Naive thymus-derived CD4-positive, alpha-beta T cell (primary cell): ENCODE results near the gene CCDC83. TPM values are rescaled to one million over a fixed set of nuclear protein-coding genes. Genes with fewer than 3 reads are reported as not detected.

Experiments used
- ATAC-seq: fragments of 150-1000 bp; cut with Tn5 transposase; 2 replicates; pipeline ENCODE4 v1.10.0; 2021; ENCODE audit warnings: mild to moderate bottlenecking, moderate library complexity
- CTCF ChIA-PET: fragments of 350-600 bp; sonication (Branson Sonifier 250); formaldehyde crosslinking; loops from one replicate; lab custom pipeline; 2021; ENCODE audit warnings: antibody characterized with exemption; lab: Charles Lee
- POLR2A ChIA-PET: fragments of 350-600 bp; sonication (Branson Sonifier 250); formaldehyde crosslinking; loops from one replicate; lab custom pipeline; 2021; ENCODE audit warnings: antibody characterized with exemption, inconsistent platforms; lab: Charles Lee
- DNase-seq, 9 donors: peaks; one replicate each; pipeline versions ENCODE4 v3.0.0 to v3.0.0-alpha.2; 2020 to 2022; ENCODE audit warnings: mixed read lengths in 1 of 9
- H3K27ac ChIP-seq: one replicate; pipeline ENCODE4 v1.7.0; 2013; ENCODE audit warnings: mild to moderate bottlenecking, low read depth, low read length, moderate library complexity
- H3K27me3 ChIP-seq, 2 donors: one replicate each; pipeline ENCODE4 v1.7.0; 2013; ENCODE audit warnings: low read length in 2 of 2, mild to moderate bottlenecking in 2 of 2, moderate library complexity in 2 of 2; ENCODE audit not compliant: control insufficient read depth in 2 of 2, insufficient read depth in 2 of 2
- H3K36me3 ChIP-seq, 3 experiments: 1 replicate in 2 of 3; 2 replicates in 1 of 3; pipeline ENCODE4 v1.7.0; 2013; ENCODE audit warnings: low read length in 3 of 3, mild to moderate bottlenecking in 3 of 3, moderate library complexity in 1 of 3; ENCODE audit not compliant: insufficient read depth in 3 of 3, control insufficient read depth in 2 of 3
- H3K4me1 ChIP-seq, 2 donors: one replicate each; pipeline ENCODE4 v1.7.0; 2013; ENCODE audit warnings: low read length in 2 of 2, mild to moderate bottlenecking in 2 of 2, moderate library complexity in 1 of 2; ENCODE audit not compliant: control insufficient read depth in 2 of 2, insufficient read depth in 2 of 2
- H3K4me3 ChIP-seq: 2 replicates; pipeline ENCODE4 v1.7.0; 2013; ENCODE audit warnings: mild to moderate bottlenecking, low read length
- H3K9me3 ChIP-seq, 3 experiments: 1 replicate in 2 of 3; 2 replicates in 1 of 3; pipeline ENCODE4 v1.7.0; 2013; ENCODE audit warnings: low read length in 3 of 3; ENCODE audit not compliant: control insufficient read depth in 2 of 3
- H3K27ac Mint-ChIP-seq, 9 donors: one replicate each; pipeline ENCODE4 v1.8.0; 2020 to 2022; ENCODE audit warnings: mixed read lengths in 9 of 9, mild to moderate bottlenecking in 8 of 9, moderate library complexity in 5 of 9, inconsistent platforms in 2 of 9
- H3K27me3 Mint-ChIP-seq, 5 donors: one replicate each; pipeline ENCODE4 v1.8.0; 2021 to 2022; ENCODE audit warnings: mixed read lengths in 5 of 5, mild to moderate bottlenecking in 1 of 5
- H3K36me3 Mint-ChIP-seq, 5 donors: one replicate each; pipeline ENCODE4 v1.8.0; 2020 to 2022; ENCODE audit warnings: mixed read lengths in 5 of 5, mild to moderate bottlenecking in 3 of 5, inconsistent platforms in 1 of 5
- H3K4me1 Mint-ChIP-seq, 7 donors: one replicate each; pipeline ENCODE4 v1.8.0; 2020 to 2022; ENCODE audit warnings: mixed read lengths in 7 of 7, mild to moderate bottlenecking in 3 of 7, inconsistent platforms in 1 of 7
- H3K4me3 Mint-ChIP-seq, 10 donors: one replicate each; pipeline ENCODE4 v1.8.0; 2020 to 2022; ENCODE audit warnings: mild to moderate bottlenecking in 10 of 10, mixed read lengths in 10 of 10, moderate library complexity in 6 of 10, inconsistent platforms in 2 of 10
- H3K9me3 Mint-ChIP-seq, 11 donors: one replicate each; pipeline ENCODE4 v1.8.0; 2020 to 2022; ENCODE audit warnings: mixed read lengths in 11 of 11, mild to moderate bottlenecking in 4 of 11, inconsistent platforms in 1 of 11, moderate library complexity in 1 of 11
- intact Hi-C, 2 donors: fragments of 100-400 bp; cut with micrococcal nuclease; formaldehyde crosslinking; loops; one replicate each; pipeline ENCODE4 v1.15.1; 2023
- polyA plus RNA-seq, 2 donors: library from polyadenylated mRNA; unstranded; fragments of 300-500 nt; fragmentation: Illumina TruSeq; gene quantifications; one replicate each; pipeline ENCODE4 v1.2.3, GENCODE V29; 2021
- total RNA-seq, 6 experiments: library from RNA in 5 of 6; stranded (reverse) in 5 of 6; gene quantifications; 1 replicate in 5 of 6; 2 replicates in 1 of 6; pipeline ENCODE4 v1.2.3 and lab custom pipeline; 2021 to 2026

The CCDC83 gene
- total and polyA plus RNA-seq, 7 experiments from 2014 or later: not detected

DNA sequence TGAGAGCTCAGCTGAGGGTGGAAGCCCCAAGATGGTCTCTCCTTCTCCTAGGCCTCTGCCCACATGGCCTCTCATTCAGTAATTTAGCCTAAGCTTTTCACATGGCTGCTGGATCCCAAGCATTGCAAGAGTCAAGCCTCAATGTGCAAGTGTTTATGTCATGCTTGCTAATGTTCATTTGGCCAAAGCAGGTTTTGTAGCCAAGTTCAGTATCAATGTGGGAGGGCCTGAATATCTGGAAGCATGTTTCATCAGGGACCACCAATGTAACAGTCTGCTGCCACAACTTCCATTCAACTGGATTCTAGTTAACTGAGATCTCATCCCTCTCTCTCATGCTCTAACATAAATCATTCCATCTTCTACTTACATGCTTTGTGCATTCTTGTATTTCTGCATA, 35.7 kb upstream of the CCDC83 start:
- Mint-ChIP-seq H3K4me1 (peaks cover 16 to 46% (median 38%) of the 10 kb centered on the region in 7 donors), H3K36me3 (peaks cover 0 to 11% (median 0%) of the 10 kb centered on the region in 5 donors), H3K27me3 (no peaks in the 10 kb centered on the region), H3K27ac (peak overlapping the region in 1 of 9 donors; percentile 16), H3K9me3 (no peaks in the 10 kb centered on the region), H3K4me3 (no peak overlapping the region)
- H3K9me3 ChIP-seq: no peaks in the 10 kb centered on the region
- no peaks in the 10 kb centered on the region for H3K36me3 ChIP-seq
- CTCF ChIA-PET: no interaction called here
- H3K27ac ChIP-seq: no peak overlapping the region
- H3K4me3 ChIP-seq: no peak overlapping the region
- POLR2A ChIA-PET: no interaction called here
- H3K4me1 ChIP-seq: peaks cover 25 to 27% of the 10 kb centered on the region in 2 donors
- no peak for ATAC-seq
- no peak for DNase-seq
- intact Hi-C loops: no loop called here
- no peaks in the 10 kb centered on the region for H3K27me3 ChIP-seq

DNA sequence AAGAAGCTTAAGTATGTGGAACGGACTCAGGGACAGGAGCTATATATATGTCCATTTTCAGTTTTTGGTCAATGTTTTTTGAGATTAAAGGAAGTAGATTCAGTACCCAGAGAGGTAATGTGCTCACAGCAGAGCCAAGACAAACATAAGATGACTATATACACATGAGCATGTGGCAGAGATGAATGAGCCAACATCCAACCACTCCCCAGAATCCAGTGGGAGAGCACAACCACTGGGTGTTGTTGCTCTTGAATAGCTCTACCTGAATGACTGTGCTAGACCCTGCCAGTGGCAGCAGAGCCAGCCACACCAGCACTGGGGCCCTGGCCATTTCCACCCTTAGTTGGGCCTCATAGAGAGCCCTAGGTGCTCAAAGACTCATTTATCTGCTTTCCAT, 33.5 kb upstream of the CCDC83 start:
- Histone ChIP-seq H3K9me3 (no peaks in the 10 kb centered on the region), H3K36me3 (no peaks in the 10 kb centered on the region), H3K27ac (no peak overlapping the region), H3K4me3 (no peak overlapping the region), H3K27me3 (no peaks in the 10 kb centered on the region), H3K4me1 (peaks cover 39 to 44% of the 10 kb centered on the region in 2 donors)
- ChIA-PET CTCF (interaction anchor here (0.7 kb wide), 1 partner anchor 123 kb away, joined by 3 read pairs; no protein-coding TSS in a partner anchor), POLR2A (interaction anchor here (0.6 to 2.4 kb wide), 4 partner anchors 9 to 478 kb away, joined by 3 to 8 read pairs (median 4); no protein-coding TSS in a partner anchor)
- Mint-ChIP-seq H3K27ac (peak overlapping the region in 6 of 9 donors; percentile 1 to 100 (median 91)), H3K4me3 (peak overlapping the region in 2 of 10 donors; percentile 27 to 42), H3K4me1 (peaks cover 25 to 57% (median 55%) of the 10 kb centered on the region in 7 donors), H3K9me3 (no peaks in the 10 kb centered on the region), H3K27me3 (no peaks in the 10 kb centered on the region), H3K36me3 (peaks cover 0 to 11% (median 0%) of the 10 kb centered on the region in 5 donors)
- intact Hi-C loops: loop anchor here in 1 of 2 donors (2.0 to 10.0 kb wide), 2 partner anchors 193 to 983 kb away; partner anchors contain the start of genes PRSS23 and TMEM126B
- DNase-seq: no peak
- no peak for ATAC-seq

DNA sequence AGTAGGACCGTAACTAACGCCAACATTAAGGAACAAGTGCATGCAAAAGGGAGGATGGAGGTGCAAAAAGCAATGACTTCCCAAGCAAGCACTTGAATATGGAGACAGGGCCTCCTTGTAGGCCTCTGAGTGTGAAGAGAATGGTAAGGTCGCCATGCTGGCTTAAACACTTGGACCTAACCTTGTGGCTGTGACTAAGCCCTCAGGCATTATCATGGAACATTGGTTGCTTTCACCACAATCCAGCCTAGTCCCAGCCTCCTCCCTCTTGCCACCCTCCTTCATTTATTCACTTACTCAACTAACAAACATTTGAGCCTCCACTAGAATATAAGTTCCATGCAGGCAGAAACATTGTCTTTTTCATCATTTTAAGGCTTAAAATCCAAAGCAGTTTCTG, 32.4 kb upstream of the CCDC83 start:
- H3K27me3 ChIP-seq: no peaks in the 10 kb centered on the region
- no peaks in the 10 kb centered on the region for H3K9me3 ChIP-seq
- Mint-ChIP-seq H3K27me3 (no peaks in the 10 kb centered on the region), H3K4me1 (peaks cover 30 to 69% (median 66%) of the 10 kb centered on the region in 7 donors), H3K4me3 (peak overlapping the region in 8 of 10 donors; percentile 26 to 81 (median 49)), H3K27ac (peak overlapping the region in 8 of 9 donors; percentile 24 to 100 (median 87)), H3K36me3 (peaks cover 0 to 11% (median 0%) of the 10 kb centered on the region in 5 donors), H3K9me3 (no peaks in the 10 kb centered on the region)
- no peaks in the 10 kb centered on the region for H3K36me3 ChIP-seq
- DNase-seq (no peak), ATAC-seq (no peak)
- no peak overlapping the region for H3K27ac ChIP-seq
- POLR2A ChIA-PET: interaction anchor here (1.3 to 2.4 kb wide), 3 partner anchors 8 to 13 kb away, joined by 4 to 10 read pairs (median 8); no protein-coding TSS in a partner anchor
- H3K4me3 ChIP-seq: no peak overlapping the region
- intact Hi-C loops: loop anchor here (1.0 to 10.0 kb wide), 6 partner anchors 12 to 982 kb away; partner anchors contain the start of genes PRSS23 (in 1 of the 2), SYTL2 (in 1 of the 2) and TMEM126B (in 1 of the 2)
- CTCF ChIA-PET: interaction anchor here (1.3 to 2.0 kb wide), 2 partner anchors 14 to 127 kb away, joined by 4 to 12 read pairs; no protein-coding TSS in a partner anchor
- H3K4me1 ChIP-seq: peaks cover 50 to 56% of the 10 kb centered on the region in 2 donors

DNA sequence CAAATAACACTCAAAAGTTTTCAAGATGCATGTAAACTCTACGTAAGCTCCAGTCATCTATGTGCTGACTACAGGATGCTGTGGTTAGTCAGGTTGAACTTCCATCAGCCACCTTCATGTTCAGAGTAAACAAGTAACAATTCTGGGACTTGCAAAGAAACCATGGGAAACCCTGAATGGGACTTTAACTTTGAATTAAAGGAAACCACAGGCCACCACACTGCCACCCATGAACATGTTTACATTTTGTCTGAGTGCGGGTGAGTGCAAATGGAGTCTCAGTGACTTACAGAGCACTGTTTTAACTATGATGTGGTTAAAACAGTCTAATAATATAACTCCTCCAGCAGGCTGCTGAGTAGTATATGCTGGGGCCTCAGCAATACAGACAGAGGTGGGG, 31.4 kb upstream of the CCDC83 start:
- Mint-ChIP-seq H3K27me3 (no peaks in the 10 kb centered on the region), H3K4me1 (peaks cover 30 to 75% (median 67%) of the 10 kb centered on the region in 7 donors), H3K9me3 (peaks cover 0 to under 1% (median 0%) of the 10 kb centered on the region in 11 donors), H3K4me3 (peak overlapping the region; percentile 9 to 86 (median 72)), H3K36me3 (peaks cover 0 to 11% (median 0%) of the 10 kb centered on the region in 5 donors), H3K27ac (peak overlapping the region; percentile 86 to 100 (median 95))
- Histone ChIP-seq H3K9me3 (no peaks in the 10 kb centered on the region), H3K27ac (no peak overlapping the region), H3K27me3 (no peaks in the 10 kb centered on the region), H3K4me1 (peaks cover 55 to 57% of the 10 kb centered on the region in 2 donors), H3K36me3 (no peaks in the 10 kb centered on the region), H3K4me3 (peak overlapping the region; percentile 11)
- POLR2A ChIA-PET: interaction anchor here (0.6 to 3.9 kb wide), 15 partner anchors 9 to 168 kb away, joined by 3 to 20 read pairs (median 5); partner anchors contain the start of genes CCDC83, CREBZF and SYTL2
- CTCF ChIA-PET: interaction anchor here (0.6 to 2.0 kb wide), 8 partner anchors 14 to 227 kb away, joined by 3 to 12 read pairs (median 4); partner anchors contain the start of genes CCDC83 and SYTL2
- intact Hi-C loops: loop anchor here (1.0 to 10.0 kb wide), 8 partner anchors 13 to 981 kb away; partner anchors contain the start of genes PRSS23 (in 1 of the 2), SYTL2 (in 1 of the 2) and TMEM126B (in 1 of the 2)
- ATAC-seq (peak; percentile 88), DNase-seq (peak; percentile 11 to 98 (median 95))

DNA sequence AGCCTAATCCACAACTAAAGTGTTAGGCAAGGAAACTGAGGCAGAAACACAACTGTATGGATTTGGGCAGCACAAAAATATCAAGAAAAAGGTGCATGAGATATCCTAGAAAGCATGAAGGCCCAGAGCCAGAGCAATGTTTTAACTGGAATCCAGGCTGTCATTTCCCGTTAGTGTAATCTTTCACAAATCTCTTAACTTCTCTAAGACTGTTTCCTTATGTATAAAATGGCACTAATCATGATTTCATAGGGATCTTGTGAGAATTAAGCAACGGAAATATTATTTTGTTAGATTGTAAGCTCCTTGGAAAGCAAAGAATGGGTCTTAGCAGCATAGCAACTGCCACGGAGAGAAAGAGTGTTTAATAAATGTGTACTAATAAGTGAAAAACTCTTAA, 29.6 kb upstream of the CCDC83 start:
- Histone ChIP-seq H3K27me3 (no peaks in the 10 kb centered on the region), H3K4me1 (peaks cover 55 to 57% of the 10 kb centered on the region in 2 donors), H3K36me3 (no peaks in the 10 kb centered on the region), H3K4me3 (no peak overlapping the region), H3K9me3 (no peaks in the 10 kb centered on the region), H3K27ac (no peak overlapping the region)
- Mint-ChIP-seq H3K27me3 (no peaks in the 10 kb centered on the region), H3K36me3 (peaks cover 0 to 24% (median 0%) of the 10 kb centered on the region in 5 donors), H3K4me1 (peaks cover 30 to 75% (median 67%) of the 10 kb centered on the region in 7 donors), H3K9me3 (peaks cover 0 to 5% (median 0%) of the 10 kb centered on the region in 11 donors), H3K4me3 (peak overlapping the region in 4 of 10 donors; percentile 0 to 65 (median 44)), H3K27ac (peak overlapping the region in 8 of 9 donors; percentile 76 to 100 (median 94))
- no peak for DNase-seq
- ChIA-PET CTCF (interaction anchor here (1.1 to 2.0 kb wide), 4 partner anchors 30 to 134 kb away, joined by 3 to 7 read pairs (median 4); partner anchors contain the start of gene CCDC83), POLR2A (interaction anchor here (0.6 to 3.9 kb wide), 6 partner anchors 10 to 75 kb away, joined by 3 to 20 read pairs (median 5); partner anchors contain the start of gene SYTL2)
- intact Hi-C loops: loop anchor here (1.0 to 10.0 kb wide), 3 partner anchors 131 to 979 kb away; partner anchors contain the start of gene PRSS23 (in 1 of the 2)
- ATAC-seq: no peak
